NT2/D1 (cell line): Measurements from ENCODE around the gene CLDND1.

Source experiments
- SUZ12 ChIP-seq: IDR thresholded peaks from 2 replicates; pipeline ENCODE4 v1.6.1; 2011; ENCODE audit not compliant: insufficient read length, insufficient read depth; ENCODE audit errors: extremely low read depth
- YY1 ChIP-seq: IDR thresholded peaks from 2 replicates; pipeline ENCODE4 v1.6.1; 2011; ENCODE audit not compliant: insufficient read length, insufficient read depth
- ZNF274 ChIP-seq: IDR thresholded peaks from 2 replicates; pipeline ENCODE4 v1.6.1; 2011; ENCODE audit warnings: mild to moderate bottlenecking, low read depth, low read length

DNA sequence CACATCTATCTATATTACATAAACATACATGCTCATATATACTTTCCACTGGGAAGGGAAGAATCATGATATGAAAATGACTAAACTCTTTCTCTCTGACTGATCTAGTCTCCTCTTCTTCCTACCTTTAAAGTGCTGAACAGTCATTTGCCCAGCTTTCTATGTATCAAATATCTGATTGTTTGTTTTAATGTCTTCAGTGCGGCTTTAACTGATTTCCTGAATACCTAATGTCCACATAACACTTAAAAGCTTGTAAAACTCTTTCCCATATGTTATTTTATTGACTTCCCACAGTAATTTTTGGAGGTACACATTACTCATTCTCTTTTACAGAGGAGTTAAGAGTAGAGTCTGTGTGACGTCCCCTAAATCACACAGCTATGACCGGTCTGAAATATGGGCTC lies 42.5 kb upstream of the CLDND1 start:
- TF ChIP-seq ZNF274 (no peak), SUZ12 (no peak), YY1 (no peak)
